IgD-negative memory B cell (primary cell): Measurements from ENCODE around the gene DENND1A. TPM values are rescaled to one million over a fixed set of nuclear protein-coding genes. Genes with fewer than 3 reads are reported as not detected.

Source experiments
- H3K27ac Mint-ChIP-seq, 3 donors: one replicate each; pipeline ENCODE4 v1.8.0; 2020 to 2022; ENCODE audit warnings: mild to moderate bottlenecking in 3 of 3, mixed read lengths in 3 of 3, moderate library complexity in 1 of 3
- H3K27me3 Mint-ChIP-seq: one replicate; pipeline ENCODE4 v1.8.0; 2021; ENCODE audit warnings: mixed read lengths
- H3K36me3 Mint-ChIP-seq: one replicate; pipeline ENCODE4 v1.8.0; 2020; ENCODE audit warnings: mild to moderate bottlenecking, mixed read lengths
- H3K4me1 Mint-ChIP-seq, 3 donors: one replicate each; pipeline ENCODE4 v1.8.0; 2020 to 2022; ENCODE audit warnings: mixed read lengths in 3 of 3, mild to moderate bottlenecking in 1 of 3
- H3K4me3 Mint-ChIP-seq, 4 donors: one replicate each; pipeline ENCODE4 v1.8.0; 2020 to 2022; ENCODE audit warnings: mild to moderate bottlenecking in 4 of 4, mixed read lengths in 4 of 4, moderate library complexity in 3 of 4
- H3K9me3 Mint-ChIP-seq, 3 donors: one replicate each; pipeline ENCODE4 v1.8.0; 2020 to 2021; ENCODE audit warnings: mixed read lengths in 3 of 3, mild to moderate bottlenecking in 1 of 3
- polyA plus RNA-seq: library from polyadenylated mRNA; unstranded; fragments of 300-500 nt; fragmentation: Illumina TruSeq; gene quantifications from one replicate; pipeline ENCODE4 v1.2.3, GENCODE V29; 2021

DENND1A gene
- polyA plus RNA-seq, 1 donor from 2014 or later = 6.4 TPM

DNA sequence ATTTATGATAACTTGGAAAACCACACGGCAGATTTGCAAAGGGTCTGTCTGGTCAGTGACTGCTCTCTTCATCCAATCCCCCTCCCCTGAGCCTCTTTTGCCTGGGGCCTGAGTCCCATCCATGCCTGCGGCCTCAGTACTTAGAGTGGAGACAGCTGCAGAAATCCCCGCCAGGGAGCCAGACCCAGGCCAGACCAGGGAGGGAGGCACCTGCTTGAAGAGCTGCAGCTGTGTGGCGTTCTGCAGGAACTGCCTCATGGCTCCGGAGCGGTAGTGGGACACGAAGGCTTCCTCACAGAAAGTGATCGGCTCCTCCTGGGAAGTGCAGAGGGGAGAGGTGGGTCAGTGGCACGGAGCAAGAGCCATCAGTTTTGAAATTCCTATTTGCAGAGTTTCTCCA lies 472.3 kb downstream of the DENND1A start:
- Mint-ChIP-seq H3K4me3 (no peak overlapping the region), H3K4me1 (no peaks in the 10 kb centered on the region), H3K27ac (no peak overlapping the region), H3K27me3 (no peaks in the 10 kb centered on the region), H3K9me3 (no peaks in the 10 kb centered on the region), H3K36me3 (peaks cover 14% of the 10 kb centered on the region)

- Mint-ChIP-seq H3K27me3 (no peaks in the 10 kb centered on the region), H3K27ac (no peak overlapping the region), H3K4me1 (no peaks in the 10 kb centered on the region), H3K36me3 (peaks cover 13% of the 10 kb centered on the region), H3K4me3 (no peak overlapping the region), H3K9me3 (no peaks in the 10 kb centered on the region)
Measured at GRCh38 chr9:123456011-123456410, 473.9 kb downstream of the DENND1A start.

- Mint-ChIP-seq H3K27me3 (no peaks in the 10 kb centered on the region), H3K36me3 (peaks cover 11% of the 10 kb centered on the region), H3K4me3 (no peak overlapping the region), H3K9me3 (no peaks in the 10 kb centered on the region), H3K4me1 (no peaks in the 10 kb centered on the region), H3K27ac (peak overlapping the region in 1 of 3 donors; percentile 50)
Measured at GRCh38 chr9:123455187-123455586, 474.7 kb downstream of the DENND1A start.

DNA sequence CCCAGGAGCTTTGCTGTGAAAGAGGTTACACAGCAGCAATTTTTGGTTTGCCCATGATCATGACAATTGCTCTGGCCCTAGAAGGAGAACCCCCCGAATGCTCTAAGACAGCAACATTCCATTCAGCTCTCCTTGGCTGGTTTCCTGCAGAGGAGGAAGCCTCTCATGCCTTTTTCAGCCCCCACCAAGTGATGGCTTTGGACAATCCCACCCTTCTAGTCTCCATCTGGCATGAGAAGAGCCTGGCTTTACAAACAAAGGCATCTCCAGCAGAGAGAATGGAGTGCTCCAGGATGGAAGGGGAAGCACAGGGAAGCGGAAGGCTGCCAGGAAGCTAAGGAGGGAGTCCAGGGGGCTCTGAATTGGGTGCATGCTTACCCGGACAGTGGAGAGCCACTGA lies 475.6 kb downstream of the DENND1A start:
- Mint-ChIP-seq H3K36me3 (peaks cover 11% of the 10 kb centered on the region), H3K4me1 (no peaks in the 10 kb centered on the region), H3K27ac (no peak overlapping the region)

GRCh38 chr9:123453831-123454321 lies 476.1 kb downstream of the DENND1A start:
- H3K4me3 Mint-ChIP-seq = no peak overlapping the region
- H3K4me1 Mint-ChIP-seq = no peaks in the 10 kb centered on the region
- no peaks in the 10 kb centered on the region for H3K9me3 Mint-ChIP-seq
- no peaks in the 10 kb centered on the region for H3K27me3 Mint-ChIP-seq
- H3K36me3 Mint-ChIP-seq = peaks cover 11% of the 10 kb centered on the region
- H3K27ac Mint-ChIP-seq = no peak overlapping the region

More for the DNA sequence above, 475.6 kb downstream of the DENND1A start:
- Mint-ChIP-seq H3K27me3 (no peaks in the 10 kb centered on the region), H3K9me3 (no peaks in the 10 kb centered on the region), H3K4me3 (no peak overlapping the region)

- Mint-ChIP-seq H3K36me3 (peaks cover 11% of the 10 kb centered on the region), H3K4me3 (no peak overlapping the region), H3K9me3 (no peaks in the 10 kb centered on the region), H3K27me3 (no peaks in the 10 kb centered on the region), H3K4me1 (no peaks in the 10 kb centered on the region), H3K27ac (no peak overlapping the region)
Measured at GRCh38 chr9:123453076-123453667, 476.8 kb downstream of the DENND1A start.

DNA sequence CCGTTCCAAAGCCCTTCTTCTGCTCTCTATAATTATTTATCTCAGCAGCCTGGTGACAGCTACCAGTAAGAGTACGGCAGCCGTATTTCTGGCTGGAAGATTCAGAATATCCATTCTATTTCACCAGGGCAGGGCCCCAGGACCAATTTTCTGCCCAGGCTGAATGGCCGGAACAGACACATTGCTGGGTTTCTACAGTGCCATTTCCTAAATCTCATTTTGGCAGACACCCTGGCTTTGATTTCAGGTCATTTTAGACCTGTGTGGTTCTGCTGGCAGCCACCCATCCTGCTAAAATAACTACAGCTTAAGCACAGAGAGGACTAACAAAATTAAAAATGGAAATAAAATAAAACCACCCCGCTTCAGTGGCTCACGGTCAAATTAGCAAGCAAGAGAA lies 478.9 kb downstream of the DENND1A start:
- no peaks in the 10 kb centered on the region for H3K9me3 Mint-ChIP-seq
- H3K36me3 Mint-ChIP-seq = peaks cover 18% of the 10 kb centered on the region
- H3K4me1 Mint-ChIP-seq = no peaks in the 10 kb centered on the region
- H3K4me3 Mint-ChIP-seq = no peak overlapping the region
- no peaks in the 10 kb centered on the region for H3K27me3 Mint-ChIP-seq
- no peak overlapping the region for H3K27ac Mint-ChIP-seq

DNA sequence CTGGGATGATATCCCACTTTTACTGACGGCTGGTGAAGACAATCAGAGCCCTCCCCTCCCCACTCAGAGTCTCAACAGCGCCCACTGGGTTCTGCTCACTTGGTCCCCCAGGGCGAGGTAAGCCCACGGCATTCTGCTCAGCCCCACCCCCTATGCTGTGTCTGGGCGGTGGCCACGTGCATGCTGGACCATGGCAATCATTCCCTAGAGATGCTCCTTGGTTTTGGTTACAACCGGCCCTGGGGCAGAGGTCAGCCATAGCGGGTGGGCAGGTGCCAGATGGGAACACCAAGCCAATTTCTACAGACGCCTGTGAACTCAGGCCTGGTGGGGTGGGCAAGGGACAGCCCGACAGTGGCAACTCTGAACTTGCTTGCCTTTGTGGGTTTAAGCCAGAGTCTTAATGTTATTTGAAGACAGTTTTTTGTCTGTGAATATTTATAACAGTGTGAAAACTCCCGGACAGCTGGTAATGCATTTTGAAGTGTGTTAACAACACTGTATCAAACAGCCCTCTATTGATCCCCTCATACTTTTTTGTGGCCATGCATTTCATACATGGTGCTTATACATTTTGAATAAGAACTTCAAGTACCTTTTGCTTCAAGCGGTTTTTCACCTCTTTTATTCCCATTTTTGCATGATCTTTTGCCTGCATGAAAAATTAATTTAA lies 479.7 kb downstream of the DENND1A start:
- Mint-ChIP-seq H3K36me3 (peaks cover 16% of the 10 kb centered on the region), H3K27ac (no peak overlapping the region), H3K4me1 (no peaks in the 10 kb centered on the region), H3K27me3 (no peaks in the 10 kb centered on the region), H3K4me3 (no peak overlapping the region), H3K9me3 (no peaks in the 10 kb centered on the region)

- H3K9me3 Mint-ChIP-seq = no peaks in the 10 kb centered on the region
- peaks cover 9% of the 10 kb centered on the region for H3K36me3 Mint-ChIP-seq
- no peaks in the 10 kb centered on the region for H3K27me3 Mint-ChIP-seq
- no peak overlapping the region for H3K27ac Mint-ChIP-seq
- no peaks in the 10 kb centered on the region for H3K4me1 Mint-ChIP-seq
- H3K4me3 Mint-ChIP-seq = no peak overlapping the region
Measured at GRCh38 chr9:123447934-123448646, 481.8 kb downstream of the DENND1A start.

- H3K4me3 Mint-ChIP-seq = no peak overlapping the region
- H3K27ac Mint-ChIP-seq = no peak overlapping the region
- H3K9me3 Mint-ChIP-seq = no peaks in the 10 kb centered on the region
- H3K27me3 Mint-ChIP-seq = no peaks in the 10 kb centered on the region
- no peaks in the 10 kb centered on the region for H3K4me1 Mint-ChIP-seq
- peaks cover 7% of the 10 kb centered on the region for H3K36me3 Mint-ChIP-seq
Measured at GRCh38 chr9:123445981-123446610, 483.8 kb downstream of the DENND1A start.

- H3K9me3 Mint-ChIP-seq = no peaks in the 10 kb centered on the region
- H3K4me1 Mint-ChIP-seq = no peaks in the 10 kb centered on the region
- no peak overlapping the region for H3K27ac Mint-ChIP-seq
- peaks cover 7% of the 10 kb centered on the region for H3K36me3 Mint-ChIP-seq
- no peaks in the 10 kb centered on the region for H3K27me3 Mint-ChIP-seq
- no peak overlapping the region for H3K4me3 Mint-ChIP-seq
Measured at GRCh38 chr9:123445116-123445515, 484.8 kb downstream of the DENND1A start.

- no peaks in the 10 kb centered on the region for H3K4me1 Mint-ChIP-seq
- H3K27ac Mint-ChIP-seq = no peak overlapping the region
- no peak overlapping the region for H3K4me3 Mint-ChIP-seq
- peaks cover 11% of the 10 kb centered on the region for H3K36me3 Mint-ChIP-seq
- H3K27me3 Mint-ChIP-seq = no peaks in the 10 kb centered on the region
- no peaks in the 10 kb centered on the region for H3K9me3 Mint-ChIP-seq
Measured at GRCh38 chr9:123441769-123442168, 488.2 kb downstream of the DENND1A start.

- no peak overlapping the region for H3K27ac Mint-ChIP-seq
Measured at GRCh38 chr9:123440256-123440655, 489.7 kb downstream of the DENND1A start.

GRCh38 chr9:123438821-123439220 lies 491.1 kb downstream of the DENND1A start:
- Mint-ChIP-seq H3K27ac (no peak overlapping the region), H3K36me3 (peaks cover 9% of the 10 kb centered on the region)

More at GRCh38 chr9:123440256-123440655, 489.7 kb downstream of the DENND1A start:
- no peaks in the 10 kb centered on the region for H3K9me3 Mint-ChIP-seq
- no peaks in the 10 kb centered on the region for H3K4me1 Mint-ChIP-seq
- no peaks in the 10 kb centered on the region for H3K27me3 Mint-ChIP-seq
- peaks cover 9% of the 10 kb centered on the region for H3K36me3 Mint-ChIP-seq
- H3K4me3 Mint-ChIP-seq = no peak overlapping the region

GRCh38 chr9:123438321-123438720 lies 491.6 kb downstream of the DENND1A start:
- Mint-ChIP-seq H3K27me3 (no peaks in the 10 kb centered on the region), H3K36me3 (peaks cover 11% of the 10 kb centered on the region), H3K27ac (no peak overlapping the region), H3K4me3 (no peak overlapping the region), H3K4me1 (peaks cover 0 to 3% (median 0%) of the 10 kb centered on the region in 3 donors), H3K9me3 (peaks cover 0 to 2% (median 0%) of the 10 kb centered on the region in 3 donors)

More at GRCh38 chr9:123438821-123439220, 491.1 kb downstream of the DENND1A start:
- H3K27me3 Mint-ChIP-seq = no peaks in the 10 kb centered on the region
- peaks cover 0 to 3% (median 0%) of the 10 kb centered on the region in 3 donors for H3K4me1 Mint-ChIP-seq
- H3K4me3 Mint-ChIP-seq = no peak overlapping the region
- peaks cover 0 to 2% (median 0%) of the 10 kb centered on the region in 3 donors for H3K9me3 Mint-ChIP-seq
